ENCODE results near the gene CYTH3.
"Not testable (repeated sequence)": the region's sequence is repeated elsewhere in the genome, so short reads cannot be mapped to it uniquely, and the experiment has no call there.

Gene CYTH3

GRCh38 chr7:6227294-6227846, 45.1 kb downstream of the CYTH3 start:
- no peak for DNase-seq (ENCODE audit: low read depth)
- H3K4me3 ChIP-seq (ENCODE audit: low read depth, low read length) = no peak overlapping the region

GRCh38 chr7:6226194-6226799, 46.1 kb downstream of the CYTH3 start:
- no peak for TF ChIP-seq CTCF (IDR thresholded peaks at IDR 0.05; ENCODE audit: control insufficient read depth, extremely low read depth, insufficient read depth)
- no peak overlapping the region for H3K4me3 ChIP-seq (ENCODE audit: low read depth, low read length)
- no peak for DNase-seq (ENCODE audit: low read depth)

More at GRCh38 chr7:6227294-6227846, 45.1 kb downstream of the CYTH3 start:
- no peak for TF ChIP-seq CTCF (IDR thresholded peaks at IDR 0.05; ENCODE audit: control insufficient read depth, extremely low read depth, insufficient read depth)

DNA sequence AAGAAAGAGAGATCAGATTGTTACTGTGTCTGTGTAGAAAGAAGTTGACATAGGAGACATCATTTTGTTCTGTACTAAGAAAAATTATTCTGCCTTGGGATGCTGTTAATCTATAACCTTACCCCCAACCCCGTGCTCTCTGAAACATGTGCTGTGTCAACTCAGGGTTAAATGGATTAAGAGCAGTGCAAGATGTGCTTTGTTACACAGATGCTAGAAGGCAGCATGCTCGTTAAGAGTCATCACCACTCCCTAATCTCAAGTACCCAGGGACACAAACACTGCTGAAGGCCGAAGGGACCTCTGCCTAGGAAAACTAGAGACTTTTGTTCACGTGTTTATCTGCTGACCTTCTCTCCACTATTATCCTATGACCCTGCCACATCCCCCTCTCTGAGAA, 49.0 kb downstream of the CYTH3 start:
- not testable (repeated sequence) for H3K4me3 ChIP-seq (ENCODE audit: low read depth, low read length); DNase-seq (ENCODE audit: low read depth)

DNA sequence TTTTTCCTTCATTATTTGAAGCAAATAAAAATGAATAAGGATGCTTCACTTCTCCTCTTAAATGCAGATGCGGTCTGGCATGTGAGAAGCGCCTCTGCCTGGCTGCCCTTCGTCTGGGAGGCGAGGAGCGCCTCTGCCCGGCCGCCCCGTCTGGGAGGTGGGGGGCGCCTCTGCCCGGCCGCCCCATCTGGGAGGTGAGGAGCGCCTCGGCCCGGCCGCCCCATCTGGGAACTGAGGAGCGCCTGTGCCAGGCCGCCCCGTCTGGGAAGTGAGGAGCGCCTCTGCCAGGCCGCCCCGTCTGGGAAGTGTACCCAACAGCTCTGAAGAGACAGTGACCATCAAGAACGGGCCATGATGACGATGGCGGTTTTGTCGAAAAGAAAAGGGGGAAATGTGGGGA, 49.4 kb downstream of the CYTH3 start:
- not testable (repeated sequence) for H3K4me3 ChIP-seq (ENCODE audit: low read depth, low read length); DNase-seq (ENCODE audit: low read depth)

- no peak for DNase-seq (ENCODE audit: low read depth)
- H3K4me3 ChIP-seq (ENCODE audit: low read depth, low read length) = no peak overlapping the region
- TF ChIP-seq CTCF (IDR thresholded peaks at IDR 0.05; ENCODE audit: control insufficient read depth, extremely low read depth, insufficient read depth) = no peak
These were observed 50.8 kb downstream of the CYTH3 start for GRCh38 chr7:6221340-6222319.

- H3K4me3 ChIP-seq (ENCODE audit: low read depth, low read length) = no peak overlapping the region
- no peak for DNase-seq (ENCODE audit: low read depth)
- no peak for TF ChIP-seq CTCF (IDR thresholded peaks at IDR 0.05; ENCODE audit: control insufficient read depth, extremely low read depth, insufficient read depth)
These were observed 54.1 kb downstream of the CYTH3 start for GRCh38 chr7:6218329-6218728.

GRCh38 chr7:6212008-6212407, 60.4 kb downstream of the CYTH3 start:
- no peak for TF ChIP-seq CTCF (IDR thresholded peaks at IDR 0.05; ENCODE audit: control insufficient read depth, extremely low read depth, insufficient read depth)
- DNase-seq (ENCODE audit: low read depth) = no peak
- H3K4me3 ChIP-seq (ENCODE audit: low read depth, low read length) = no peak overlapping the region

Data from LNCaP clone FGC (cell line).